Duodenal mucosa (tissue), 2 donors: ENCODE measurements around the gene KCNQ5.

Experiments used
- H3K27ac ChIP-seq: one replicate; pipeline ENCODE4 v1.7.0; 2013; ENCODE audit warnings: low read depth, low read length
- H3K27me3 ChIP-seq, 2 donors: one replicate each; pipeline ENCODE4 v1.7.0; 2013; ENCODE audit warnings: low read length in 2 of 2, control low read depth in 1 of 2; ENCODE audit not compliant: insufficient read depth in 2 of 2, control insufficient read depth in 1 of 2
- H3K36me3 ChIP-seq, 2 donors: one replicate each; pipeline ENCODE4 v1.7.0; 2013; ENCODE audit warnings: low read length in 2 of 2, control low read depth in 1 of 2; ENCODE audit not compliant: insufficient read depth in 2 of 2, control insufficient read depth in 1 of 2
- H3K4me1 ChIP-seq, 2 donors: one replicate each; pipeline ENCODE4 v1.7.0; 2013; ENCODE audit warnings: low read length in 2 of 2, control low read depth in 1 of 2; ENCODE audit not compliant: insufficient read depth in 2 of 2, control insufficient read depth in 1 of 2
- H3K4me3 ChIP-seq, 2 donors: one replicate each; pipeline ENCODE4 v1.7.0; 2013; ENCODE audit warnings: low read length in 2 of 2, low read depth in 1 of 2
- H3K9ac ChIP-seq, 2 donors: one replicate each; pipeline ENCODE4 v1.7.0; 2013; ENCODE audit warnings: low read length in 2 of 2, low read depth in 1 of 2
- H3K9me3 ChIP-seq, 2 donors: one replicate each; pipeline ENCODE4 v1.7.0; 2013; ENCODE audit warnings: low read length in 2 of 2, control low read depth in 1 of 2; ENCODE audit not compliant: control insufficient read depth in 1 of 2

Gene KCNQ5

DNA sequence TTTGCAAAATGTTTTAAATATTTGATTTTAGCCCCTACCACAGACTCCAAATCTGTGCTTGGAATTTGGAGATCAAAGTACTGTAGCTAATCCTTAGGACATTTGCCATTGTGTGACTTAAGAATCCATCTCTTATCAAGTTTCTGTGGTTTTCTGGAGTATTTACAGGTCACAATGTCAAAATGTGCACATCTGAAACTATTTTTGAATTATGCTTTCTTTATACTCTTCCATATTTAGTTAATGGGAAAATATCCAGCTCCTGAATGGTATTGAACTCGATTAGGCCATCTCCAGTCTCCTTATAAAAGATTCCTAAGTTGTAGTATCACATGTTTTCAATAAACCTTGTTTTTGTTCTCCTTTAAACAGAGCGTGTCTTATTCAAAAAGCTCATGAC lies 441.0 kb downstream of the KCNQ5 start:
- Histone ChIP-seq H3K9ac (no peak overlapping the region), H3K4me1 (no peaks in the 10 kb centered on the region), H3K4me3 (no peak overlapping the region), H3K27me3 (no peaks in the 10 kb centered on the region), H3K27ac (no peak overlapping the region), H3K36me3 (no peaks in the 10 kb centered on the region), H3K9me3 (no peaks in the 10 kb centered on the region)

DNA sequence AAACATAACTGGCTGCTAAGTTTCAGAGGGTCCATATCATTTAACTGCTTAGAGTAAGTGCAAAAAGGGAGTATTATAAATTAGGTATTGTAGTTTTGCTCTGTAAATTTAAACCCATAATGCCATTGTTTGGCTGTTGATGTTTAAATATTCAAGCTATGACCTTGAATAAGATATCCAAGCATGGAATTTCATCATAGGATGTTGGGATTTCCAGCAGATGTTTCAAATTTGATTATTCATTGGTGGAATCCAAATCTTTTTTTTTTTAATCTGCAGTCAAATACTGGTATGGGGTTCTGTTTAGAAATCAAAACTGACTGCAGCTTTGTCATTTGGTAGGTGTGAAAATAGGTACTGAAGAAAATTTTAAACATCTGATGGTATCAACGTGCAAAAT lies 442.4 kb downstream of the KCNQ5 start:
- H3K27me3 ChIP-seq = no peaks in the 10 kb centered on the region
- no peak overlapping the region for H3K27ac ChIP-seq
- no peaks in the 10 kb centered on the region for H3K36me3 ChIP-seq
- no peaks in the 10 kb centered on the region for H3K4me1 ChIP-seq
- no peak overlapping the region for H3K9ac ChIP-seq
- no peaks in the 10 kb centered on the region for H3K9me3 ChIP-seq
- H3K4me3 ChIP-seq = no peak overlapping the region

DNA sequence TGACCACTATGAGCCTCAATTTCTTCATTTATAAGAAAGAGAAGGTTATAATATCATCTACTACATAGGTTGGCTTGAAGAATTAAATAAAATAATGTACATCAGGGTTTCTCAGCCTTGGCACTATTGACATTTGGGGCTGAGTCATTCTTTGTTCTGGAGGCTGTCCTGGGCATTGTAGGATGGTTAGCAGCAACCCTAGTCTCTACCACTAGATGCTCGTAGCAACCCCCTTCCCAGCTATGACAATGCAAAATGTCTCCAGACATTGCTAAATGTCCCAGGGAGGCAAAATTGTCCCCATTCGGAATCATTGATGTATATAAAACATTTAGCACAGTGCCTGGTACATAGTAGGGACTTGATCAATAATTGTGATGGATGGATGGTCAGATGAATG lies 451.4 kb downstream of the KCNQ5 start:
- Histone ChIP-seq H3K27ac (no peak overlapping the region), H3K4me3 (no peak overlapping the region), H3K9me3 (no peaks in the 10 kb centered on the region), H3K4me1 (no peaks in the 10 kb centered on the region), H3K27me3 (no peaks in the 10 kb centered on the region), H3K36me3 (no peaks in the 10 kb centered on the region), H3K9ac (no peak overlapping the region)

DNA sequence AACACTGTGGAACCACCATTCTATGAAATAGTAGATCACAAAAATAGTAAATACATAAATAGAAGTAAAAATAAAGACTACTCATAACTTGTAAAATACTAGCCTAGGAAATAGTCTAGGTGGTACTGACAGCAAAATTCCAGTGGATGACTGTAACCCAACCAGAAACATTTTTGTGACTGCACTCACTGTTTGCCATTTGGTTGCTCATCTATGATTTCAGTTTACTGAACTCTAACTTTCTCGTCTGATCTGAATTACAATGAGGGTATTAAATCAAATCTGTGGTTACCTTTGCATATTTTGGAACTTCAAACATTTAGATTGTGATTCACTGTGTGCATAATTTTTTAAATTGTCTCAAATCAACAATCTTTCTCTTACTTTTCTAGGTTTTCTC lies 452.3 kb downstream of the KCNQ5 start:
- H3K4me3 ChIP-seq = no peak overlapping the region
- H3K27me3 ChIP-seq = no peaks in the 10 kb centered on the region
- H3K36me3 ChIP-seq = no peaks in the 10 kb centered on the region
- H3K27ac ChIP-seq = no peak overlapping the region
- H3K9me3 ChIP-seq = no peaks in the 10 kb centered on the region
- no peaks in the 10 kb centered on the region for H3K4me1 ChIP-seq
- H3K9ac ChIP-seq = no peak overlapping the region

DNA sequence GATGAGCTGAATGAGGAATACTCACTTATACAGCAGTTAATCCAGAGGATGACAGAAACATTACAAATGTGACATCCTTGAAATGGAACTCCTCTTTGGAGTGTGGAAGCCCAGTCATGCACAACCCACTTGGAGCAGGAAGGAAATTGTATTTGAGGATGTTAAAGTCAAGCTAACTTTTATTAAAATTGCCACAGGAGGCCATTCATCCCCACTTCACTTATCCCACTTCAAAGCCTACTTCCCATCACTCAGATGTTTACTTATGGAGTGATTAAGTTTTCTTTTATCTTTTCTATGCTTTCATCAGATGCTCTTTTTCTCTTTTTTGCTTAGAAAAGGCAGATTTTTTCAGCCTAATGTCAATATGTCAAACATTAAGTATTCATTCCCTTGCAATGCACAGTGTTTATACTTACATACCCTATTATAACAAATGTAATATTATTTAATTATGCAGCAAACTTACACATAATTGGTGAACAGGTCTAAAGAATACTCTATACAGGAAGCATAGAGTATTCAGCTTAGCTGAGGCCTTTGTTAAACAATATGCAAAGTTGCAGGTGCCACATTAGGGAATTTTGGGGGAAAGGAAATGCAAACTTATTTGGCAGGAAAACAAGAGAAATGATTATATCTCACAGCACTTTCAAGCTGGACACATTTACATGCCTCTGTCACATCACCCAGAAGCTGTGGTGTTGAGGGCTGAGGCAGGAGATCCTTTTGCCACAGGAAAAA lies 454.5 kb downstream of the KCNQ5 start:
- no peaks in the 10 kb centered on the region for H3K4me1 ChIP-seq
- no peak overlapping the region for H3K9ac ChIP-seq
- H3K4me3 ChIP-seq = no peak overlapping the region
- no peaks in the 10 kb centered on the region for H3K9me3 ChIP-seq
- H3K36me3 ChIP-seq = no peaks in the 10 kb centered on the region
- no peaks in the 10 kb centered on the region for H3K27me3 ChIP-seq
- no peak overlapping the region for H3K27ac ChIP-seq

DNA sequence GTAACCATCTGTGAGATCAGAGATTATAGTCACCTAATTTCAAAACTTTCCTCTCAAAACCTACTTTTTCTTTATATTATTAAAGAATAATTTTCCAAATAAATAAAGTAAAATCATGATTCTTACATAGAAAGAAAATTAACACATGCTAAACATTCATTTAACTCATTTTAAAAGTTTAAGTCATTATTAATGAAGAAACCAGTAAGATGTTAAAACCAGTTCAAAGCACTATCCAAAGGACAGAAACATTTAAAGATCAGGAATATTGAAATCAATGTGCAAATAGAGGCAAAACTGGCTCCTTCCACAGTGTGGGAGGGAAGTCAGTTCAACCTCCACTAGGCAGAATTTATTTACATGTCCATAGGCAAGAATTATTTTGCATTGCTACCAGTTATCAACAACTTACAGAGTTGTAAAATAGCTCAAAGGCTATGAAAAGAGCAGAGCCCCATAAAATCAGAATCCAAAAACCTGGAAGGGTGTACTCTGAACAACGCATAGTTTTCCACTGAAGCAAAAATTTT lies 456.5 kb downstream of the KCNQ5 start:
- H3K9ac ChIP-seq = no peak overlapping the region
- H3K4me3 ChIP-seq = no peak overlapping the region
- no peaks in the 10 kb centered on the region for H3K27me3 ChIP-seq

DNA sequence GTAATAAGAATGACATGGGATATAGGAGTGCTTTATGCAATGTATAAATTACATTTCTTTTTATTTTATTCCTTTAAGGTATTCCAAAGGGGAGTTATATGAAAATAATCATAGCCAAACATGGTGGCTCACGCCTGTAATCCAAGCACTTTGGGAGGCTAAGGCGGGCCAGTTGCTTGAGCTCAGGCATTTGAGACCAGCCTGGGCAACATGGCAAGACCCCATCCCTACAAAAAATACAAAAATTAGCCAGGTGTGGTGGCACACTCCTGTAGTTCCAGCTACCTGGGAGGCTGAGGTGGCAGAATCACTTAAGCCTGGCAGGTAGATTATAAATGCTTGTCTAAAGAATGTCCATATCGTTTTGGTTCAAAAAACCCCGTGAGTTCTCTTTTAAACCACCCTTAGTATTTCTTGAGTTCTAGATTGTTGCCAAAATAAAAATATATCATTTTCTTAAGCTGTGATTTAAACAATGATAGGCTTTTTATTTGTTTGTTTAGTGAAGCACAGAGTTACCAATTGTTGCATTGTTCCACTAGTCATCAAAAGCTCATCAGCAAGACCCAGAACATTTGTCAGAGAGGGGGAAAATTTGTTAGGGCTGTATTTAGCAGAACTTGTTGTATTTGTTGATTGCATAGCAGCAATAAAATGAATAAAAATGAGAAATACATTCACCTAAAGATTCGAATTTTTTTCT lies 457.2 kb downstream of the KCNQ5 start:
- H3K9me3 ChIP-seq = no peaks in the 10 kb centered on the region
- no peaks in the 10 kb centered on the region for H3K36me3 ChIP-seq
- no peak overlapping the region for H3K4me3 ChIP-seq
- H3K9ac ChIP-seq = no peak overlapping the region
- no peaks in the 10 kb centered on the region for H3K27me3 ChIP-seq
- no peaks in the 10 kb centered on the region for H3K4me1 ChIP-seq
- no peak overlapping the region for H3K27ac ChIP-seq

More for the DNA sequence above, 456.5 kb downstream of the KCNQ5 start:
- H3K4me1 ChIP-seq = no peaks in the 10 kb centered on the region
- H3K36me3 ChIP-seq = no peaks in the 10 kb centered on the region
- no peaks in the 10 kb centered on the region for H3K9me3 ChIP-seq
- no peak overlapping the region for H3K27ac ChIP-seq

DNA sequence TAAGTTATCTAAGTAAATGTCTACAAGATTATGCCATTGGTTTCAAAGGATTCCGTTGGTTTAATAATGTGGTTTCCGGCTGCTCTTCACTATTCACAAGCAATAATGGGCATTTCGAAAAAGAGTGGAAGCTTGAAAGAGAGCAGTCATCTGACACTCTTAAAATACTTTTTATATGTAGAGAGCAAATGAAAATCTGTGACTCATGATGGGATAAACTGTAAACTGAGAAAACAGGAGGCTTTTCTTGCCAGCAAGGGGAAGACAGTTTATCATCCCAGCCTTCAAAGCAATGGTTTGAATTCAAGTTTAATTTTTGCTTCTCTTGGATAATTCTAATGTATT lies 457.7 kb downstream of the KCNQ5 start:
- Histone ChIP-seq H3K4me1 (no peaks in the 10 kb centered on the region), H3K27ac (no peak overlapping the region), H3K27me3 (no peaks in the 10 kb centered on the region), H3K9me3 (no peaks in the 10 kb centered on the region), H3K36me3 (no peaks in the 10 kb centered on the region), H3K4me3 (no peak overlapping the region), H3K9ac (no peak overlapping the region)

DNA sequence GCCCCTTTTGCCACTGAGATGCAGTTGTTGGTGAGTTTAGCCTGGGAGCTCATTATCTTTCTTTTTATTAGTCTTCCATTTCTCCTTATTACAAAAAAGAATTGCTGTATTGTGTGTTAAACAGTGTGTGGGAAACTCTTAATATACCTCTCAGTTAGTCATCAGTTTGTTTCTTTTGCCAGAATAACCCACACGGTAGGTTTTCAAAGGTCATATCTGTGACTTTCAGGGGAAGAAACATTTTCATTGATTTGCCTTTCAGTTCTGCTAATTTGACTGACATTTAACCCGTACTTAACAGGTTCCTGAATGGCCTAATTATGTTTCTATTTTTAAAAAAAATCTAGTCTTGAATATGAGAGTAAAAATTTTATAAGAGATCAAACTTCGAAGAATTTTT lies 458.1 kb downstream of the KCNQ5 start:
- Histone ChIP-seq H3K9me3 (no peaks in the 10 kb centered on the region), H3K27me3 (no peaks in the 10 kb centered on the region), H3K4me1 (no peaks in the 10 kb centered on the region), H3K27ac (no peak overlapping the region), H3K36me3 (no peaks in the 10 kb centered on the region), H3K9ac (no peak overlapping the region), H3K4me3 (no peak overlapping the region)

DNA sequence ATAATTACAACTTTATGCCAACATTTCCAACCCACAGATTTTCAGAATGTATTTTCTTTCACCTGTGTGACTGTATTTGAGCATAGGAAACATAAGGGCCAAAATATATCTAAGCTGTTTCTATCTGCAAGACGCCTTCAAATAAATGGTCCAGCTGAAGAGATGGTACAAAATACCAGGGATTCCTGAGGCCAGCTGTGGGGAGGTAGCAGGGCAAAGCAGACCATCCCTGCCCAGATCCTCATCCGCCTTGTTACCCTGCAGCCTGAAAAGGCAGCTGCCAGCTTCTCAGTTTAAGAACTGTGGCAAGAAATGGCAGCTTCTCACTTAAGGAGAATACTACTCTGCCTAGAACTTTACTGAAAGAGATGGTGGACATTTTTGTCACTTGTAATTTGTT lies 460.1 kb downstream of the KCNQ5 start:
- H3K9me3 ChIP-seq = no peaks in the 10 kb centered on the region
- H3K27me3 ChIP-seq = no peaks in the 10 kb centered on the region
- no peak overlapping the region for H3K9ac ChIP-seq
- no peak overlapping the region for H3K27ac ChIP-seq
- no peaks in the 10 kb centered on the region for H3K36me3 ChIP-seq
- H3K4me1 ChIP-seq = no peaks in the 10 kb centered on the region
- H3K4me3 ChIP-seq = no peak overlapping the region
